ENCODE results near the gene SBNO2.

GRCh38 chr19:1082165-1082927 lies 91.7 kb downstream of the SBNO2 start:
- TF ChIP-seq REST (IDR thresholded peaks at IDR 0.05; ENCODE audit: insufficient read depth in 1 of 2, low read depth in 2 of 2, low read length in 2 of 2) (no peak), SIN3A (IDR thresholded peaks at IDR 0.05; ENCODE audit: borderline replicate concordance, insufficient read depth, low read length) (0 out of 2 replicates have a peak, but pooled peaks have one; percentile 52), POLR2AphosphoS5 (IDR thresholded peaks at IDR 0.05; ENCODE audit: low read depth, low read length) (no peak), FOXP2 (optimal IDR thresholded peaks at IDR 0.05; ENCODE audit: borderline replicate concordance, extremely low read depth, extremely low read length, insufficient read depth) (peak; percentile 8)
